Activated T-cell treated with anti-CD3 and anti-CD28 coated beads, Interleukin-2, amount 50 U/mL, for 24 hours (primary cell): Measurements from ENCODE around the gene QARS1.

ENCODE experiments used
- DNase-seq: peaks from one replicate; pipeline ENCODE4 v3.0.0-alpha.2; 2020
- H3K27ac Mint-ChIP-seq: 2 replicates; pipeline ENCODE4 v1.8.0; 2020; ENCODE audit warnings: mild to moderate bottlenecking, mixed read lengths
- H3K27me3 Mint-ChIP-seq: 2 replicates; pipeline ENCODE4 v1.8.0; 2020; ENCODE audit warnings: mixed read lengths
- H3K36me3 Mint-ChIP-seq: 2 replicates; pipeline ENCODE4 v1.8.0; 2020; ENCODE audit warnings: low read depth, mixed read lengths
- H3K4me1 Mint-ChIP-seq: 2 replicates; pipeline ENCODE4 v1.8.0; 2020; ENCODE audit warnings: low read depth, mixed read lengths
- H3K4me3 Mint-ChIP-seq: 2 replicates; pipeline ENCODE4 v1.8.0; 2020; ENCODE audit warnings: mild to moderate bottlenecking, moderate library complexity, mixed read lengths
- H3K9me3 Mint-ChIP-seq: 2 replicates; pipeline ENCODE4 v1.8.0; 2020; ENCODE audit warnings: mixed read lengths

Gene QARS1

GRCh38 chr3:49124203-49124602 is 19.6 kb upstream of the QARS1 start:
- Mint-ChIP-seq H3K4me3 (no peak overlapping the region), H3K36me3 (peaks cover 7% of the 10 kb centered on the region), H3K4me1 (peaks cover 20% of the 10 kb centered on the region), H3K27me3 (no peaks in the 10 kb centered on the region), H3K9me3 (no peaks in the 10 kb centered on the region), H3K27ac (no peak overlapping the region)
- DNase-seq: no peak

DNA sequence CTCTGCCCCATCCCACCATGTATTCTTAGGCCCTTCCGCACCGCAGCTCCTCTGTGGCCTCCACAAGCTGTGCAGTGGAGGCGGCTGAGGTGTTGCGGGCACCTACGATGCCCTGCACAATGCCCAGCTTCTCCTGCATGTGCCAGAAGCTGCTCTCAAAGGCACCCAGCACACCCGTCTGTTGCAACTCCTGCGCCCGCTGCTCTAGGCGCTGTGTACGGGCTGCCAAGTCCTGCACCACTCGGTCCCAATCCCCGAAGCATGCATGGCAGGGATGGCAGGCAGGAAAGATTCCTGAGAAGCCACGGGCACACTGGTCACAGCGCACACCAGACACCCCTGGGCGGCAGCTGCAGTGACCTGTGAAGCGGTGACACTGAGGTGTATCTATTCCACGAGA is 19.1 kb upstream of the QARS1 start:
- no peak overlapping the region for H3K27ac Mint-ChIP-seq
- H3K9me3 Mint-ChIP-seq: no peaks in the 10 kb centered on the region
- H3K27me3 Mint-ChIP-seq: no peaks in the 10 kb centered on the region
- H3K36me3 Mint-ChIP-seq: peaks cover 13% of the 10 kb centered on the region
- peaks cover 25% of the 10 kb centered on the region for H3K4me1 Mint-ChIP-seq
- no peak for DNase-seq
- H3K4me3 Mint-ChIP-seq: no peak overlapping the region

DNA sequence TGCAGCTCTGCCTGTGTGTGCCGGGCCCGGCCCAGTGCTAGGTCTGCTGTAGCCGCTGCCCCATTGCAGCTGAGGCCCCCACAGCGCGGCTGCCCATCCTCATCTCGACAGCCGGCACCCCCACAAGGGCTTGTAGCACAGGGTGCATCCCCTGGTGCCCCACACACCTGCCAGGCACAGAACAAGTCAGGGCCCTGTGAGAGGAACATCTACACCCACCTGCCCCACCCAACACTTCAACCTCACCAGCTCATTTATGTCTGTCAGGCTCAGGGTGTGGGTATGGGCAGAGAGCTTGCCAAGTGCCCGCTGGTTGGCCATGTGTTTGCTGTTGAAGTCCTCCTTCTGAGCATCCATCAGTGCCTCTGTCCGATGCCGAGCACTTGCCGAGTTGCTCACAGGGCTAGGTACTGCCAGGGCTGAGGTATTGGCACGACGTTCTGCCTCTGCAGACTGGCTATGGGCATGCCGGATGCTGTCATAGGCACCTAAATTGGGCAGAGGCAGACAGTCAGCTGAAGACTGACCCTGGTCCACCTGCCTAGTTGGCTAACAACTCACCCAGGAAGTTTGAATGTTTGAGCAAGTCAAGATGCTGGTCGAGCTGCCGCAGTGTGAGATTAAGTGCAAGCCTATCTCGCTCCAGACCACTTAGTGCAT is 18.5 kb upstream of the QARS1 start:
- Mint-ChIP-seq H3K4me1 (peaks cover 25% of the 10 kb centered on the region), H3K36me3 (peaks cover 19% of the 10 kb centered on the region), H3K4me3 (no peak overlapping the region), H3K9me3 (no peaks in the 10 kb centered on the region), H3K27ac (no peak overlapping the region), H3K27me3 (no peaks in the 10 kb centered on the region)
- DNase-seq: no peak

- Mint-ChIP-seq H3K9me3 (no peaks in the 10 kb centered on the region), H3K36me3 (peaks cover 25% of the 10 kb centered on the region), H3K27me3 (no peaks in the 10 kb centered on the region), H3K4me1 (peaks cover 27% of the 10 kb centered on the region), H3K27ac (peak overlapping the region; percentile 93), H3K4me3 (no peak overlapping the region)
- no peak for DNase-seq
Measured at GRCh38 chr3:49122451-49122850, 17.9 kb upstream of the QARS1 start.

DNA sequence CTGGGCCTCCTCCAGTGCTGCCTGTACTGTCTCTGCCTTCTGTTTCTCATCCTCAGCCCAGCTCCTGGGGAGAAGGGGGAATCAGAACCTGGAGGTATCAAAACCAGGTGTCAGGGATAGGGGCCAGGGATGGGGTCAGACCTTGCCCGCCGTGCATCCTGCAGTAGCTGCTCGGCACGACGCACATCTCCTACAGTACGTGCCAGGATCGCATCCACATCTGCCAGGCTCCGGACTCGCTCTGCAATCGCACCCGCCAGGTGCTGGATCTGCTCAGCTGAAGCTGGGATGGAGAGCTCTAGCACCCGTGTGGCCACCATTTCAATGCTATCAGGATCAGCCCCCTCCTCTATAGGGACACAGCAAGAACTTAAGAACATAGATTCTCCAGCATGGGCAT is 17.5 kb upstream of the QARS1 start:
- DNase-seq: no peak
- H3K4me1 Mint-ChIP-seq: peaks cover 27% of the 10 kb centered on the region
- no peaks in the 10 kb centered on the region for H3K9me3 Mint-ChIP-seq
- H3K36me3 Mint-ChIP-seq: peaks cover 28% of the 10 kb centered on the region
- no peak overlapping the region for H3K4me3 Mint-ChIP-seq
- H3K27me3 Mint-ChIP-seq: no peaks in the 10 kb centered on the region
- H3K27ac Mint-ChIP-seq: peak overlapping the region; percentile 93

- Mint-ChIP-seq H3K4me1 (peaks cover 27% of the 10 kb centered on the region), H3K9me3 (no peaks in the 10 kb centered on the region), H3K4me3 (peak overlapping the region; percentile 87), H3K27ac (peak overlapping the region; percentile 93), H3K36me3 (peaks cover 34% of the 10 kb centered on the region), H3K27me3 (no peaks in the 10 kb centered on the region)
- no peak for DNase-seq
Measured at GRCh38 chr3:49121132-49121736, 16.7 kb upstream of the QARS1 start.

DNA sequence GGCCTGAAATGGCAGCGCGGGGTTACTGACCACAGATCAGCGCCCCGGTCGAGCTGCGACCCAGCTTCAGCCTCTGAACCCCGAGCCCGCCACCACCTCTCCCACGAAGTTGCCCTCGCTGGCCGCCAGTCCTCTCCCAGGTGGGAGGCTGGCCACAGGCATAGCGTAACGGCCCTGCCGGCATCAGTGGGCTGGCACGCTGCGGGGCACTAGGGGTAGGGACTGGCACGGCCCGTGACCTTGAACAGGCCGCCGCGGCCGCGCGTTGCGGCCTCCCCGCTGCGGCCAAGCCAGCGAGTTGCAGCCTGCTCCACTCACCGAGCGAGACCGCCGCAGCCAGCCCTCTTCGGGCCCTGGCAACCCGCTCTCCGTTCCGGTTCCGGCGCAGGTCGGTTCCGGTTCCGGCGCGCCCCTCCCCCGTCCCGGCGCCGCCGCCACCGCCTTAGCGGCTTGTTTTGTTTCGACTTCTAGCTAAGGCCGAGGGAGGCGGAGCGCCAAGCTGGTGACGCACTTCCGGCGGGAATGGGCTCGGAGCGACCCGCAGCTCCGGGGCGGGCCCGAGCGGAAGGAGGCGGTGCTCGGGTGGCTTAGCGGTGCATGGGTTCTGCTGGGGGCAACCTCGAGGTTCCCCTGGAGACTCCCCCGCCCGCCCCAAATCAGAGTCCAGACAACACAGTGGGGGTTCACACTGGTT is 16.0 kb upstream of the QARS1 start, which contains the start of gene USP19:
TSS of gene USP19 (minus strand) at position 386 of the 694 bp plus-strand sequence. CDS start 1,678 bp downstream, outside the sequence.
- DNase-seq: peak; percentile 97
- Mint-ChIP-seq H3K27ac (peak within 1 kb of the TSS; percentile 93), H3K4me3 (peak within 1 kb of the TSS; percentile 87), H3K4me1 (peaks cover 29% of the 10 kb centered on the region), H3K9me3 (no peaks in the 10 kb centered on the region), H3K27me3 (no peaks in the 10 kb centered on the region), H3K36me3 (peaks cover 40% of the 10 kb centered on the region)

GRCh38 chr3:49120096-49120437 is 15.5 kb upstream of the QARS1 start:
- Mint-ChIP-seq H3K9me3 (no peaks in the 10 kb centered on the region), H3K27ac (peak overlapping the region; percentile 93), H3K27me3 (no peaks in the 10 kb centered on the region), H3K36me3 (peaks cover 46% of the 10 kb centered on the region), H3K4me3 (peak overlapping the region; percentile 87), H3K4me1 (peaks cover 29% of the 10 kb centered on the region)
- no peak for DNase-seq

GRCh38 chr3:49119439-49119838 is 14.9 kb upstream of the QARS1 start:
- peak overlapping the region; percentile 87 for H3K4me3 Mint-ChIP-seq
- H3K36me3 Mint-ChIP-seq: peaks cover 52% of the 10 kb centered on the region
- peaks cover 29% of the 10 kb centered on the region for H3K4me1 Mint-ChIP-seq
- H3K9me3 Mint-ChIP-seq: no peaks in the 10 kb centered on the region
- H3K27ac Mint-ChIP-seq: peak overlapping the region; percentile 93
- no peak for DNase-seq
- H3K27me3 Mint-ChIP-seq: no peaks in the 10 kb centered on the region

- DNase-seq: no peak
- Mint-ChIP-seq H3K4me1 (peaks cover 29% of the 10 kb centered on the region), H3K27me3 (no peaks in the 10 kb centered on the region), H3K27ac (peak overlapping the region; percentile 75), H3K36me3 (peaks cover 56% of the 10 kb centered on the region), H3K4me3 (peak overlapping the region; percentile 87), H3K9me3 (no peaks in the 10 kb centered on the region)
Measured at GRCh38 chr3:49119036-49119435, 14.5 kb upstream of the QARS1 start.

- Mint-ChIP-seq H3K36me3 (peaks cover 86% of the 10 kb centered on the region), H3K27ac (no peak overlapping the region), H3K27me3 (no peaks in the 10 kb centered on the region), H3K4me3 (no peak overlapping the region), H3K9me3 (no peaks in the 10 kb centered on the region), H3K4me1 (peaks cover 1% of the 10 kb centered on the region)
- DNase-seq: no peak
Measured at GRCh38 chr3:49112262-49112661, 7.7 kb upstream of the QARS1 start.

DNA sequence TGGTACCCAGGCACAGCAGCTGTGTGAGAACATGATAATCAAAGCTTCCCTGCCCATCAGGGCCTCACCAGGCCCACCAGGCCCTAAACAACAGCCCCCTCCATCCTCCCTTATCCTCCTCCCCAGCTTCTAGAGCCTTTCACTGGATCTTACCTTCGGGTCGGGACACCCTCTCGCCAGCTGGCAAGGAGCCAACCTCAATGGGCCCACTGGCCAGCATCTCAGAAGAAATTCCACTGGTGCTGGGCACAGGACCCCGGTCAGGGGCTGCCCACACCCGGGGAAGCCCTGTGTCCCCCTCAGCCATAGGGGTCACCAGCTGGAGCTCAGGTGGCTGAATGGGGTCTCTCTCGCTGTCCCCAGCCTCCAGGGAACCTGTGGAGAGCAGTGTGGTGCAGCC is 6.8 kb upstream of the QARS1 start:
- DNase-seq: no peak
- peaks cover 1% of the 10 kb centered on the region for H3K4me1 Mint-ChIP-seq
- no peak overlapping the region for H3K4me3 Mint-ChIP-seq
- H3K36me3 Mint-ChIP-seq: peaks cover 86% of the 10 kb centered on the region
- H3K27ac Mint-ChIP-seq: no peak overlapping the region
- no peaks in the 10 kb centered on the region for H3K27me3 Mint-ChIP-seq
- no peaks in the 10 kb centered on the region for H3K9me3 Mint-ChIP-seq

GRCh38 chr3:49110780-49111179 is 6.2 kb upstream of the QARS1 start:
- Mint-ChIP-seq H3K36me3 (peaks cover 80% of the 10 kb centered on the region), H3K27ac (no peak overlapping the region), H3K4me3 (no peak overlapping the region), H3K27me3 (no peaks in the 10 kb centered on the region), H3K9me3 (no peaks in the 10 kb centered on the region), H3K4me1 (peaks cover 2% of the 10 kb centered on the region)
- no peak for DNase-seq

DNA sequence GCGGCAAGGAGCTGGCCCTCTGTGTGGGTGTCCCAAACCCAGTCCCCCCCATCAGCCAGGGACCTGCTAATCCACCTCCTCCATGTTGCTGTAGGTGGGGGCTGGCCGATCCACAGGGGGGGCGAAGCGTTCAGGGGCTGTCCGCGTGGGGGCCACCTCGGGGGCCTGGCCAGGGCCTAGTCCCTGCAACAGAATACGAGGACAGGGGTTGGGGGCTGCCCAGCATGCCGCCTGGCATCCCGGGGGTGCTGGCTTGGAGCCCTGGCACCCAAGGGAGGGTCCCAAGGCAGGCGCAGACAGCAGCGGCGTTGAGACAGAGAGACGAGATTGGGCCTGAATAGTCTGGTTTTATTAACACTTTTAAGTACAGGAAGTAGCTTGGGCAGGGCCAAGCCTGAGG is 3.8 kb upstream of the QARS1 start:
- Mint-ChIP-seq H3K4me3 (no peak overlapping the region), H3K9me3 (no peaks in the 10 kb centered on the region), H3K27ac (no peak overlapping the region), H3K4me1 (peaks cover 23% of the 10 kb centered on the region), H3K36me3 (peaks cover 77% of the 10 kb centered on the region), H3K27me3 (no peaks in the 10 kb centered on the region)
- no peak for DNase-seq

- Mint-ChIP-seq H3K4me3 (peak overlapping the region; percentile 99), H3K36me3 (peaks cover 81% of the 10 kb centered on the region)
Measured at GRCh38 chr3:49104052-49104426, 518 bp downstream of the QARS1 start.

More at GRCh38 chr3:49104052-49104426, 518 bp downstream of the QARS1 start:
- Mint-ChIP-seq H3K27ac (peak overlapping the region; percentile 98), H3K9me3 (no peaks in the 10 kb centered on the region), H3K27me3 (no peaks in the 10 kb centered on the region), H3K4me1 (peaks cover 33% of the 10 kb centered on the region)
- DNase-seq: no peak
